HG03108 (cell line): Measurements from ENCODE around the gene GDF10.

Experiments used
- ATAC-seq: cut with Tn5 transposase; IDR thresholded peaks from one replicate; pipeline ENCODE4 v1.9.1; 2021; ENCODE audit warnings: moderate library complexity; ENCODE audit not compliant: unreplicated experiment

GDF10 gene, protein sequence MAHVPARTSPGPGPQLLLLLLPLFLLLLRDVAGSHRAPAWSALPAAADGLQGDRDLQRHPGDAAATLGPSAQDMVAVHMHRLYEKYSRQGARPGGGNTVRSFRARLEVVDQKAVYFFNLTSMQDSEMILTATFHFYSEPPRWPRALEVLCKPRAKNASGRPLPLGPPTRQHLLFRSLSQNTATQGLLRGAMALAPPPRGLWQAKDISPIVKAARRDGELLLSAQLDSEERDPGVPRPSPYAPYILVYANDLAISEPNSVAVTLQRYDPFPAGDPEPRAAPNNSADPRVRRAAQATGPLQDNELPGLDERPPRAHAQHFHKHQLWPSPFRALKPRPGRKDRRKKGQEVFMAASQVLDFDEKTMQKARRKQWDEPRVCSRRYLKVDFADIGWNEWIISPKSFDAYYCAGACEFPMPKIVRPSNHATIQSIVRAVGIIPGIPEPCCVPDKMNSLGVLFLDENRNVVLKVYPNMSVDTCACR

DNA sequence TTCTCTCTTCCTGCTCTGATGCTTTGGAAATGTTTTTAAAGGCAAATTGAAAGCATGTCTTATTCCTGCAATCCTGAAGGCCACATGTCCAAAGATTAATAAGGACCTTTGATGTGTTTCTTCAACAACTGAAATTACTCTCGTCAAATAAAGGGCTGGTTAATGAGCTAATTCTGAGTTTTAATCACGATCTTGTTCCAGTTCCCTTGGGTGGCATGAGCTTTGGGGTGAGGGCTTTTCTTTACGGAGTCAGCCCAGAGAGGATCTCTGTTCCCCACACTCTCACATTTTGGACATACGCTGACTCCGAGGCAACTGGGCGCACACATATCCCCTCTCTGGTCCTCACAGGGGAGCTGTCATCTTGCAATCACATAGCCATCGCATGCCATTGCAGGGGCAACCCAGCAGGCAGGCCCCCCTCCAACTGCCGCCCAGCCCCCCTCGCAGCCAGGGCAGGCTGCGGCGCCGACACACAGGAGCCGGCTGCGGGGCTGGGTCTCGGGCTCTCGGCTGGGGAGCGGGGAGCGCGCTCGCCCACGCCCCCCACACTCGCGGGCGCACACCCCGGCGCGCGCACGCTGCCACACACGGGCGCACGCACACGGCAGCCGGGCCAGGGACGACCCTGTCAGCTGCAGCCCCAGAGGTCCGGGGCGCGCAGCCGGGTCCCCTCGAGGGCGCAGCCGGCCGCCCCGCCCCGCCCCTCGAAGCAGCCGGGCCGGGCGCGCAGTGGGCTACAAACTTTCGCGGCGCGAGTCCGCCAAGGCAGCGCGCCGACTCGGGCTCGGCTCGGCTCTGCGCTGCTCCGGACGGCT, at the start of gene GDF10:
TSS of gene GDF10 (plus strand) at position 587 of the 818 bp plus-strand sequence. CDS start 455 bp downstream, outside the sequence.
- ATAC-seq = no peak

DNA sequence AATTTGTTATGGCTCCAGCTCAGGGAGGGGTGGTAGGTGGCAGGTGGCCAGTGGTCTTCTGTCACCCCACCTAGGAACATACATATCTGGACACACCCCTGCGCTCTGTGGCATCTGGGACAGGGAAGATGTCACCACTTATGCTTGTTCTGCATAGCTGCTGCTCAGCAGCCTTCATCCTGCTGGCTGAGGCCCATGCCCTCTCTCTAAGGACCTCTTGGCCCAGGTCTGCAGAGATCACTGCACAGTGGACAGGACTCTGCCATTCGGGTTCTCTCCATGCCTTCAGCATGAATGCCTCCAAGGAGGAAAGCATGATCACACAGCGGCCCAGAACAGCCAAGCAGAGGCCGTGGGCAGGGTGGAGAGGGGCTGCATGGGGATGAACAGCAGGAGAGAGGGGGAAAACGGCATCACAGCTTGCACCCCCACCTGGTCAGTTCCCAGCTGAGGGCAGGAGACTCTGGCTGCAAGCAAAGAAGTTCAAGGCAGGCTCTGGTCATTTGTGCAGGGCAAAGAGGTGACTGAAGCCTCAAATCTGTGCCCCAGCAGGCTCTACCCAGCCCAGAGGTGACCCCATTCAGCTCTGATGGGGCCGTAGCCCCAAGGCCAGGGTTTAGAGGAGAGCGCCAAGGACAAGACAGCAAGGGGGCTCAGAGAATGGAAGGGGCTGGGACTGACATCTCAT, 47.8 kb upstream of the GDF10 start:
- no peak for ATAC-seq

DNA sequence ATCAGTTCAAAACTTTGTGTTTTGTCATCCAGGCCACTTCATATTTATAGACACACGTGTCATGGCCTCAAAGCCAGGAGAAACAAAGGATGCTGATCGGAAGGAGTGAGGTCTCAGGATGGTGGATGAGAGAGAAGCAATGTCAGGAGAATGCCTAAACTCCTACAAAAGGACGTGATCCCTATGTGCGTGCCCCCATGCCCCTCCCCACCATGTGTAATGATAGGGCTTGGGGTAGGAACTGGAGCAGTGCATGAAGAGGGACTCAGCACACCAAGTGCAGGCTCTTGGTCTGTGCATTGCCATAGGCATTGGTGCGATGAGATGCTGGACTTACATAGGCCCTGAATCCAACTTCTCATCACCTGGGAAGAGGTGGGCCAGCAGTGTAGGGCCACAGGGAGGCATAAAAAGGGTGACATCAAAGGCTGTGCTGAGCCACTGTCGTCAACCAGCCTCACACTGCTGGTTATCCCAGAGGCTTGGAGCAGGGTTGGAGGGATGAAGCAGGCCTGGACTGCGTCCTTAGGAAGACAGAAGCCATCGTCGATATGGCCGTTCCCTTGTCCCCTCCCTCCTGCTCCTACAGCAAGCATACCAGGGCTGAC, 46.9 kb upstream of the GDF10 start:
- no peak for ATAC-seq

DNA sequence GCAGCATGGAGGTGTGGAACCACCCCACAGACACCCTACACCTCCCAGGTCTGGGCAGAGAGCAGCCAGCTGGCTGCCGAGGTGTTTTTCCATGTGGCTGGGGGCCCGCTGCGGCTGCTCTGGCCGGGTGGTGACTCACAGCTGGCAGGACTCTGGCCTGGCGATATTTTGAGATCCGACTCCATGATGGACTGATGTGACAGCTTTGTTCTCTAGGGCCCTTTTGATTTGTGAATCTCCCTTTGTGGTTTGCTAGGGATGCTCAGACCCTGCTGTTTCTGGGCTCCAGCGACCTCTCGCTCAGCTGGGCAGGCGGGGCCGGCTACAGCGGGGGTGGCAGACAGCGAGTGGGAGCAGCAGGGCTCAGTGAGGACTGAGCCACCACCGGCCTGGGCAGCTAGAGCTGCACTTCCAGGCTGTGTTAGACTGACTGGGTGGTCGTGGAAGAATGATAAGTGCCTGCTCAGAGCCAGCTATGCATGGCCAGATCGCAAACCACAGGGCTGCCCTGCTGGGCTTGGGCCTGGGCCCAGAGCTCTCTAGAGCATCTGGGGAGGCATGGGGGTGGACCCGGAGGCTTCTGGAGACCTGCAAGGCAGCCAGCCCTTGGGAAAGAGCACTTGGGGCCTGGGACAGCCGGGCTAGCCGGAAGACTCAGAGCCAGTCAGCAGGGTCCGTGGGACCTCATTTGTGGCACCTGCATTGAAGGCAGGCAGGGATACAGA, 46.2 kb upstream of the GDF10 start:
- no peak for ATAC-seq

DNA sequence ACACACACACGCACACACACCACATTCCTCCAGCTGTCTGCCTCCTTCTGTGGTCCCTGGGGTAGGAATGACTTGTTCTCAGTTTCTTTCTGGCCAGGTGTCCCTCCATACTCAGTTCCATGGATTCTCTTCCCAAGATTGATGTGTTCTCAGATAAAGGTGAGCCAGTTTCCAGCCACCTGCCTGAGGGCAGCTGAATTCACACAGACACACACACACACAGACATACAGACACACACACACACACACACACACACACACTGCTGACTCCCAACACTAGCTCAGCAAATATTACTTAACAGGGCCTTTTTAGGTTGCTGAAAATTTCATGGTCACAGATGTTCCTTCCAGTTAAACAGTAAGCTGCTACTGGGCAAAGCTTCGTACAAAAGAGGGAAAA, 45.4 kb upstream of the GDF10 start:
- no peak for ATAC-seq

DNA sequence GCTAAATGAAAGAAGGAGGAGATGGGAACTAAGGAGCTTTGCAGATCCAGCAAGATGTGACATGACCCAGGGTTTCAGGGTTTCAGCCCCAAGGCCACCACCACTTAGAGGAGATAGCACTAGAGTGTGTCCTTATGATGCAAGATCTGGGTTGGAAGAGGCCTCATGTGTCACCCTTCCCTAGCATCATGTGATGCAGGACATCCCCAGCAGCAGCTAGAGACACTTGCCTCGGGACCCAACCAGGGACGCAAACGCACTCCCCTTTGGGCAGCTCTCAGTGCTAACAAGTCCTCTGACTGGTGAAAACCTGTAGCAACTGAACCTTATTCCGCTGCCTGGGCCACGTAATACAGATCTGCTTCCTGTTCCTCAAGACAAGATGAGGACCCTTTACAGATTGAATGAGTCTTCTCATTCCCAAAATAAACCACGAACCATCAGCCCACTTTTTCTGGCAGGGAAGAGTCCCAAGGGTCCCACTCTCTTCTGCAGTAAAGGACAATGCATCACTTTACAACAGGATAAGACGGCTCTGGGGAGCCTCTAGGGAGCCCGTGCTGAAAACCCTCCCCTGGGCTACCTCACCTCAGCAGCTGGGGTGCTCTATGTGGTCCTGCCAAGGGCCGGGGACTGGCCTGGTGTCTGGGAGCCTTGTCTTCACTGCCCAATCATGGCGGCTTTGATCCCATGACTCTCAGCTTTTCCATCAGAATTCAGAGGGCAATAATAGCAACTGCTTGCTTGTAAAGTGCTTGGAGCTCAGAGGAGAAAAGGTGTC, 44.8 kb upstream of the GDF10 start:
- ATAC-seq = no peak

DNA sequence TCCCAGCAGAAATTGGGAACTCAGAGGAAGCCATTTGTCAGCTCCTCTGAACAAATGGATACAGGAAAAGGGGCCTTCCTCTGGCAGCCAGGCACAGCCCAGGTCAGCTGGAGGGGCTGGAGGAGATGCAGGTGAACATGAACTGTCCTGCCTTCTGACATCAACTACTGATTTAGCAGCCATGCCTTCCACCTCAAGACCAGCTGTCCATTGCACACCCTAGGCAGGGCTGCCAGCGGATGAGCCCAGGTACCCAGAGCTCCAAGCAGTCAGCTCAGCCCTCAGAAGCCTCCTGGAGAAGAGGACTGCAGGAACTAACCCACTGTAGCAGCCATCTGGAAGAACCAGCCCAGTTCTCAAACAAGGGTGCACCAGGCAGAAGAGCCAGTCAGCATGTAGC, 44.1 kb upstream of the GDF10 start:
- ATAC-seq = no peak

DNA sequence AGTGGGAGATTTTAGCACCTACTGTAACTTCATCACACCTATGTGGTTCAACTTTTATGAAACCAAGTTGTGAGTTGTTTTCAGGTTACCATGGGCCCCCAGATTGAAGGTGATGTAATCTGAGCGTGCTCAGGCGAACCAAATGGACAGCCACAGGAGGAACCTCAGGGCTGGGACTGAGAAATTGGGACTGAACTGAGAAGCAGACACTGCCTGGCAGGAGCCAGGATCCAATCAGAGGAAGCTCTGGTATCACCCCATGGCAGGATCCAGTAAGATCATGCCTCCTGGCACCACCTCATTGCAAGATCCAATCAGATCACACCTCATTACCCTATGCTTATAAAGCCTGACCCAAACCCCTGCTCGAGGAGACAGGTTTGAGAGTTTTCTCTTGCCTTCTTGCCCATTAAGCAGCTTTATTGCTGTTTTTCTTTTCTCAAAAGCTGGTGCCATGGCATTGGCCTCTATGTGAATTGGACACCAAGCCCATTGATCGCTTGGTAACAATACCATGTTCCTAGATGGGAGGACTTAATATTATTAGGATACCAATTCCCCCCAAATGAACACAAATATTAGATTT, 43.2 kb upstream of the GDF10 start:
- ATAC-seq = no peak

DNA sequence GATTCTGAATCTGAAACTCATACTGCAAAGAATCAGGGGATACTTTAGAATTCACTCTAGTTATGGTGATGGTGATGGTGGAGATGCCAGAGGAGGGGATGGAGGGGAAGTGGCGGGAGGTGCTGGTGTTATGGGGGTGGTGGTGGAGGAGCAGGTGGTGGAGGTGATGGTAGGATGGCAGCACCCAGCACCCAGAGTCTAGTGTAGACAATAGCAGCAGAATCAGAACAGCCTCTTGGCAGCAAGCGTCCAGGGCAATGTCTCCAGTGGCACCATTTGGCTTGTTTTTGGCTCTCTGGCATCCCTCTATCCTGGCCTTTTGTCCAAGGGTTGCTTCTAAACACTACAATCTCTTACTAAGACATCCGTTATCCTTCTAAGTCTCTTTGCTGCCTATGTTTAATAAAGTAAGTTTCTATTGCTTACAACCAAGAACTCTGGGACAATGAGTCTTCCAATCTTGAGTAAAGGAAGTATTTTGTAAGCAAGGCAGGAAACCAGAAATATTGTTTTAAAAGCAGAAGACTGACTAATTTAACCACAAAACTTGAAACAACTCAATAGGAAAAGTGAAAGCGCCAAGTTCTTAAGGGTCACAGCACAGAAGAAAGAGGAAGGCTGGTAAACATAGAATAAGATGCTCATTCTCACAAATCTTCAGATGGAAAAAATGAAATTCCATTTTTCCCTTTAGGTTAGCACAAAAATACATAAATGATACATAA, 42.4 kb upstream of the GDF10 start:
- ATAC-seq = no peak

DNA sequence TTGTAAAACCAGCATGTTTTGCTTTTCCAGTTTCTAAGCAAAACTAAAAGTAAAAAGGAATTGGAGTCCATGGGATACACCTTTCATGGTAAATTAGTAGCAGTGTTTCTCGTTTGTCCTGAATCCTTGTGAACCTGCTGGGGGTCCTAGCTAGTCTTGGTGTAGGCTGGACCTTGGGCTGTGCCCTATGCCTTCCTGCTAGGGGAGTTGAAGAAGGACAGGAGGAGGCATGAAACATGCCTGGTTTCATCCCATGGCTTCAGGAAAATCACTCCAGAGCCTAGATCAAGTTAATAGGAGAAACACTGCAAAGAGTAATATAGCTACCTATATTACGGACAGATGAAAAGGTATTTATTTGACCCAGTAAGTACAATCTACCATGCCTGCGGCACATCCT, 41.1 kb upstream of the GDF10 start:
- no peak for ATAC-seq

DNA sequence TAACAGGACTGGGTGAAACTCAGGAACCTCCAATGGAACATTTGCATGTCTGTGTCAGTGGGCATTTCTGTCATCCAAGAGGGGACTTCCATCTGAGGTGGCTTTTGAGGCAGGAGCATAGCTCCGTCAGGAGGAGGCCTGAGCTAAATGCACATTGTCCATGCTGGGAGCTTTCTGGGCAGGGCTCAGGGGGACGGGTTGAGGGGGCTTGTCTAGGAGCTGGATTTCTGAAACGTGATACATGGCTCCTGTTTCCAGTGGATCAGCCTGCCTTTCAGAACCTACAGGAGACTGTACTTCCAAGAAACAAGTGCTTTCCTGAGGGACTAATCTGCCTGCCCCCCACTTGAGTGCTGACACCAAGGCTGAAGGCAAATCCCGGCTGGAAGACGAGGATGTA, 40.5 kb upstream of the GDF10 start:
- no peak for ATAC-seq

DNA sequence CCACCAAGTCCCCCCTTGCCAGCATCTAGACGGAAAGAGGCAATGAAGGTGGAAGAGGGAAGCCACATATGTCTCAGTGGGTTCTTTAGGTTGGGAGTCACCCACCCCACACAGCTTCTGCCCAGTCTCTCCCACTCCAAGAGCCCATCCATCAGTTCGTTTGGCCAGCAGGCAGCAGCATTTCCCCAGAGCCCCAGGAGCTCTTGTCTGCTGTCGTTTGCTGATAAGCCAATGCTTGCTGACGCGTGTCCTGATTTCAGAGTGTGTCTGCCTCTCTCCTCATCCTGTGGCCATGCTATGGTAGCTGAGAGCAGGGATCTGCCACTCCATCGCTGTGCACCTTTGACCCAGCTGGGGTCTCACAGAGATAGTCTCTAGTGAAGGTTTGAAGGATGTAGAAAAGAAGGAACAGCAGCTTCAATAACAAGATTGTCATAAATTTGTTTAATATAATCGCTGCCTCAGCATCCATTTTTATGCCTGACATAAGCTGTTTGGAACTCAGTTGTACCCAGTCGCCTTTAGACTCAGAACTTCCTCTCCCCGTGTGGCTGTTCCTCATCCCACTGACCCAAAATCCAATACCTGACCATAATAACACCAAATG, 39.4 kb upstream of the GDF10 start:
- peak; percentile 5 for ATAC-seq

DNA sequence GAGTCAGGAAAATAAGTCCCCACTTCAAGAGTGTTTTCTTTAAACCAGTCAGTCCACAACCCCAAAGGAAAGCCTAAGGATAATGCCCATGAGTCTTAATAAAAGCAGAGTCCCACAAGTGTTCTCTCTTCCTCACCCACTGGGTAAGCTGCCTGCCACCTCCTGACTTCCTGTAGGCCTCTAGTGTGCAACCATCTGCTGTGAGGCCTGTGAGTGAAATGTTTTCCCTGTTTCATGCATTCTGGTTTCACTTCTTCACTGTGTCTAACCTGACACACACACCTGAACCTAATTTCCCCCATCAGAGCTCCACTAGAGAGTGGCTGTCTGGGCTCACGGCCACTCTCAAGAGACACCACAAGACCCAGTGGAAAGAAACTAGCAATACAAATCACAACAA, 38.9 kb upstream of the GDF10 start:
- ATAC-seq = peak; percentile 99

DNA sequence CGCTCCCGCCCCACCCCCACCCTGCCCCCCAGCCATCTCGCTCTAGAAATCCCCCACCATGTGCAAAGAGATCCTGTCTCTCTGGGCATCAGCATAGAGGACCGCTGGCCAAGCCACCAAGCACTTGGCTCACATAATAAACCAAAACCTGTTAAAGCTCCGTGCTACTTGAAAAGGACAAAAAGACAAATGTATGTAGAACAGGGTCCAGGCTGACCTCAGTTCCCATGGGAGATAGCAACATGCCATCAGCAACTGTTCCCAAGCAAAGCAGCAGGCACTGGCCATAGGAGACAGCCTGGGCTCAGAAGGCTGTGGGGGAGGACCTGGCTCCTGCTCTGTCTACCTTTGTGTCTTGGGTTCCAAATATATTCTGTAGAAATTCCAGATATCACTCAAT, 38.4 kb upstream of the GDF10 start:
- ATAC-seq = no peak

DNA sequence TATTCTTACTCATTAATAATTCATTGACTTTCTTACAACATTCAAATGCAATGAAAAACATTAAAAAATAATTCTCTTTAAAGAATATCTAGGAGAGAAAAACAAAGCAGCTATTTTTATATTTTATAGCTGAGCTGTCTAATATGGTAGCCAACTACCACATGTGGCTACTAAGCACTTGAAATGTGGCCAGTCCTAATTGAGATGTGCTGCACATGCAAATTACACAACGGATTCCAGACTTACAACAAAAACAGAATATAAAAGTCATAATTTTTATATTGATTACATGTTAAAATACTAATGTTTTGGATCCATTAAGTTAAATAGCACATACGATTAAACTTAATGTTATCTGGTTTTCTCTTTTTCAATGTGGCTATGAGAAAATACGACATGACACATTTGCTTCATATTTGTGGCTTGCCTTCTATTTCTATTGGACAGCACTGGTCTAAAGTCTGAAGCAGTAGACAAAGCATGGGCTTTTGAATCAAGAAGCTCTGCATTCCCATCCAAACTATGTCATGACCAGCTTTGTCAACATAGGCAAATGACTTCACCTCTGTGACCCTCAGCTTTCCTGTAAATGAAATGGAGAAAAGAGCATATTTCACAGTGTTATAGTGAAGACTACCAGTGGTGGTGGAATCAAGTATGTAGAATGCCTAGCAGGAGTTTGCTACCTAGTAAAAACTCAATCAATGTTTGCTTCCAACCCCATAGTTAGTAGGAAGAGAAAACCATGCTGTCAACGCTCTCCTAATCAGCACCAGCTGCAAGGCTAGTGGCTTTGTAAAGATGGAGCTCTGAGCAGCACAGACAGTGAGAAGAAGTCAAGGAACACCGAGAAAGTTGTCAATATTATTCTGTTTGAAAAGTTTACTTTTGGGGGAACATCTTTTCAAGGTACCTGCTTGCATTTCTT, 37.1 kb upstream of the GDF10 start:
- no peak for ATAC-seq

DNA sequence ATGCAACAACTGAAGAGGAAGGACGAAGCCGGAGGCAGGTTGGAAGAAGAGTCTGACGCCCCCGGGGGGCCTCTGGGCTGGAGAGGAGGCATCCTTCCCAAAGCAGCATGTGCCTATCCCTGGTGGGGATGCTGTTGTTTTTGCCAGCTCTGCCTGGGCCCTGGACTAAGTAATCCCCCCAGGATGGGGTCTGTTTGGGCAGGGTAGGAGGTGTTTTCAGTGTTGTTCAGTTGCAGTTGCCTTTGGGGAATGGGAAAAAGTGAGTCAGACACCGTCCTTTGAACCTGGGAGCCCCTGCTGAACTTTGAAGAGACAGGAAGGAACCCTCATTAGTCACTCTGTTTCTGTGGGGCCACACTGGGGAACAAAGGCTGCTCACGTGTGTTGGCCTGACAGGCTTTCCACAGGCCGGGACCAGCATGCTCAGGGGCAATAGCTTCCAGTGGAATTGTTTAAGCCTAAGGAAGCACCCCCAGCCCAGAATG, 35.2 kb upstream of the GDF10 start:
- no peak for ATAC-seq

DNA sequence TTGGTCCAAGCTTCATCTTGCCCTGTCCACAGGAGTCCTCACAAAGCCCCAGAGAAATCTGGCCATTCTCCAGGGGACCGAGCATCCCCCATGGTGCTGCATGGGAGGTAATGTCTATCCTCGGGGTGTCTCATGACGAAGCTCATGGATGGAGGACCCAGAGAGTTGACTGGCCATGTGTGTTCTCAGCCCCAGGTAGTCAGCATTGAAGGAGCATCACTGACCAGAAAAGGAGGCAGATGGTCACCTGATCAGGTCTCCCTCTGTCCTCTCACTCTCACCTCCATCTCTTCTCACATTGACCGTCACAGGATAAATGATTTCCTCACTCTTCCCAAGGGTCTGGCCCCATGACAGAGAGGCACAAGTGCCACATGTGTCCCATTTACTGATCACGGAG, 33.4 kb upstream of the GDF10 start:
- no peak for ATAC-seq
